T47D (cell line): ENCODE results near the gene TXNL4B.

Source experiments
- DNase-seq, 2 experiments: peaks; one replicate each; pipeline versions ENCODE4 v3.0.0 to v3.0.0-alpha.2; 2011 to 2012; ENCODE audit warnings: low read depth in 1 of 2, low spot score in 1 of 2
- JUND ChIP-seq: IDR thresholded peaks from 2 replicates; pipeline ENCODE4 v1.6.1; 2012; ENCODE audit warnings: low read depth
- in situ Hi-C: cut with HindIII; loops from 2 replicates; pipeline ENCODE4 v1.10.0; 2016; ENCODE audit warnings: low sequenced_read_pairs, low pct_unique_long_range_greater_than_20kb

TXNL4B gene

DNA sequence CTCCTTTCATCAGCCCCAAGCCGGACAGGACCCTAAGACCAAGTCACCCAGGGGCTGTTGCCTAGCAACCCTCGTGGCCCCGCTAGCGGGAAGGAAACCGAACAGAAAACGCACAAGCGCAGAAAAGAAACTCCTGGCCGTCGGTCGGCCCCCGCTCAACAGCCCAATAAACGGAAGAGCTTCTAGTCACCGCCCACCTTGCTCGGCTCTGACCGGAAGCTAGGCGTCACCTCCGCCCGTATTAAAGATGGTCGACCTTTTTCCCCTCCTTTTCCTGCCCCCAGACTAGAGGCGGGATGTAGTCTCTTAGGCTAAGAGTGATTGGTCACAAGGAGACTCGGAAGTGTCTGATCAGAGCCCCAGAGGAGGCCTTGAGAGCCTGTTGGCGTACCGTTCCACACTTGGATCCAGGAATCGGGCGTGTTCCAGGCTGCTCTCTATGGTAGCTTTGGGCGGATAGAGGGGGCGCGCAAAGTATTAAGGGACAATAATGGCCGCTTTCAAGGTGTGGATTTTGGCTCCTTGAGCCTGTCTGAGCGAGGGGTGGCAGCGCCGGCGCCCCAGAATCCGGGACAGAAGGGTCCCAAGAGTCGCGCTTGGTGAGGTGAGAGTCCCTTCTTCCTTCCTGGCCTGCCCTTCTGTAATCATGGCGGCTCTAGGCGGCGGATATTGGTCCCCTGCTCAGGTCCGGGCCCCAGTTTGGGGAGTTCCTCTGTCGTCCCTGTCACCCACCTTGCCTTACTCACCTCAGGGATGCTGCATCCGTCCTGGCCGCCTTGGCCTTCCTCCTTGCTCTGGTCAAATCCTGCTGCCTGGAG is at the start of gene TXNL4B, which contains the start of gene DHX38:
Gene TXNL4B (minus strand): TSS at position 173 of the 818 bp plus-strand sequence. CDS start 2,871 bp downstream, outside the sequence.
Gene DHX38 (plus strand): TSS at position 400 of the 818 bp plus-strand sequence. CDS start 2,311 bp downstream, outside the sequence.
- in situ Hi-C loops = no loop called here
- TF ChIP-seq JUND = no peak
- peak; percentile 96 to 99 for DNase-seq

DNA sequence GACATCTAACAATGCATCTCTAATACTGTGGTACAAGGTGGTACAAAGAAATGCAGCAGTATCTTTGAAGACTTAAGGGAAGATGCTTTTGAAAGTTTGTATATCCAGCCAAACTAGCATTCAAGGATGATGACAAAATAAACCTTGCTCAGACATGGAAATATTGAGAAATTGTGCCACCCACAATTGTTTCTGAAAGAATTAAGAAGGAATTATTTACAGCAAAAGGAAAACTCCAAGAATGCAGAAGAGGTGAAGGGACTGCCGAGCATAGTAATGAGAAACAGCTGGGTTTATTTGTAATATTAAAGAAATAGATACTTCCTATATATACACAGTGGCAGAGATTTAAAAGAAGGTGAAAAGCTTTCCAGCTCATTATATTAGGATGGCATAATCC is 49.1 kb upstream of the TXNL4B start:
- in situ Hi-C loops = no loop called here
- TF ChIP-seq JUND = no peak

DNA sequence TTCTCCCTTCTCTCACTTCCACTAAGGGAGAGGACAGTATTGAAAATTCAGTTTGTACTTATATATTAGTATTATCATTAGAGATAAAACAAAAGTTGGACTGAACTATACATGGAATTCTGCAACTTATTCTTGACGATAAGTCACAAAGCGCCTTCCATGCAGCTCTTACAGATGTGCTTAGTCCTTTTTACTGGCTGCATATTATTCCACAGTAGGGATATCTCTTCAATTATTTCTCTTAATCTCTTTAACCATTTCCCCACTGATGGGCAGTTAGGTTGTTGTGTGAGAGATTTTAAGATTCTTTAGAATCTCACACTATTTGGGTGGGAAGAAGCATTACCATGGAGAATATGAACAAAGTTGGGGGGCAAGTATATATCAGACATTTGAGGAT is 46.5 kb upstream of the TXNL4B start:
- no peak for TF ChIP-seq JUND
- in situ Hi-C loops = no loop called here
- DNase-seq = no peak

More for the DNA sequence above, 49.1 kb upstream of the TXNL4B start:
- no peak for DNase-seq

DNA sequence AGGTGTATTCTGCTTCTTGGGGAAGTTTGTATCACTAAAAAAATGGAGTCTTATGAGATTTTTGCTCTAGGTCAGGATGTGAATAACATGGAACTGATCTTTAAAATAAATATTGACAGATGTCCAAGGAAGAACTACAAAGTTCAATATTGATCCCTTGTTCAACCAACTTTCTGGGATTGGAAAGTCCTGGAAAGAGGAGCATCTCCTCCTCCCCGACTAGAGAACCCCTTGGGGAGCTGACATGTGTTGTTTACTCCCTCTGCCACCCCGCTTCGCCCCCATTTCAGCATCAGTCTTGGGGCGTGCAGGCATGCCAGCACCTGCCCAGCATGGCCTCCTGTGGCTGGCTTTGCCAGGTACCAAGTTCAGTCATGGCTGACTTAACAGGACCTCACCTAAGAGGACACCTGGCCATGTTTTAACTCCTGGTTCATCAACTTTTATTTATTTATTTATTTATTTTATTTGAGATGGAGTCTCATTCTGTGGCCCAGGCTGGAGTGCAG is 44.7 kb upstream of the TXNL4B start:
- in situ Hi-C loops = no loop called here
- TF ChIP-seq JUND = no peak

DNA sequence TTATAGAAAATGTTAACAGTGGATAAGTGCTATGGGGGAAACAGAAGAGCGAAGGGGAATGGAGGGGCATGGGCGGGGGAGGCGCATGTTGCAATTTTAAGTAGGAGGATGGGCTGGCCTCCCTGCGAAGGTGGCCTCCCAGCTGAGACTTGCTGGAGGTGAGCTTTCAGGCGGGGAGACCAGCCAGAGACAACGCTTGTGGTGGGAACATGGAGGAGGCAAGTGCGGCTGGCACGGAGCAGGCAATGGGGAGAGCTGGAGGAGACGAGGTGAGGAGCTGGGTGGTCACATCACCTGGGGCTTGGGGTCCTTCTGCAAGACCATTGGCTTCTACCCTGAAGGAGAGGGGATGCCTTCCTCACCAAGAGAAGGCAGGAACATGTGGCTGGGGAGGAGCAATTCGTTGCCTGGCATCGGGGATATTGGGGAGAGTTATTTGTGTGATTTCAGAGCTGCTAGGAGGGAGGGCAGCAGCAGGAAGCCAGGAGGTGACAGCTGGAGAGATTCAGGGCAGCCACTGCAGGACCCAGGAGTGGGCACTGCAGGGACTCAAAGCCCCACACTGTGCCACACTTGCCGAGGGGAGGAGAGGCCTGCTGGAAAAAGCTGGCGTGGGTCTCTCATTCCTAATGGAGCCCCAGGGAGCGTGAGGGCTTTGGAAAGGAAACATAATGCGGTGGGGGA is 44.1 kb upstream of the TXNL4B start:
- no peak for TF ChIP-seq JUND
- no peak for DNase-seq
- in situ Hi-C loops = no loop called here

More for the DNA sequence above, 44.7 kb upstream of the TXNL4B start:
- no peak for DNase-seq

DNA sequence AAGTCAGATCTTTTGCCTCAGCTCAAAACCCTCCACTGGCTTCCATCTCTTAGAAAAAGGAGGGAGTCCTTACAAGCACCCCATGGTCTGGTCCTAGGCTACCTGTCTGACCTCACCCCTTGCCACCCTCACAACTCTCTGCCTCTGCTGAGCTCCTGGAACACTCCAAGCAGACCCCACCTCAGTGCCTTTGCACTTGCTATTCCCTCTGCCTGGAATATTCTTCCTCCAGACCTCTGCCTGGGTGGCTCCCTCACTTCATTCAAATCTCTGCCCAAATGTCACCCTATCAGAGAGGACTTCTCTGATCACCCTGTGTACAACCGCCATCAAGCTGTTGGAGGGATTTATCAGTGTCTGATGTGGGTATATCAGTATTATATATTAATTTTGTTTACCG is 41.1 kb upstream of the TXNL4B start:
- in situ Hi-C loops = no loop called here
- no peak for DNase-seq
- TF ChIP-seq JUND = no peak

DNA sequence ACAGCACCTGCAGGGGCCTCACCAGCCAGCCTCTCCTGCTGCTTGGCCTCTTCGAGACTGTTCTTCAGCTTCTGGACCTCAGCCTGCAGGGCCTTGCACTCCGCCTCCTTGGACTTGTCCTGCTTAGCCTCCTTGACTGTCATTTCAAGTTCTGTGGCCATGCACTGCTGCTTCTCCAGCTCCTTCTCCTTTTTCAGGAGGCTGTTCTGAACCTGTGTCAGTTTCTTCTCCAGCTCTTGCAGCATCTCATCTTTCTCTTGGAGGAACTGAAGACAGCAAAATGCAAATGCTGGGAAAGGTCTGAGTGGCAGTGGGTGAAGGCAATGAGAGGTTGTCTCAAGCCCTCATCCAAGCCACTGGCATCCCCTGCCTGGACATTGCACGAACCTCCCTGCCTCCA is 39.3 kb upstream of the TXNL4B start:
- DNase-seq = no peak
- in situ Hi-C loops = no loop called here
- no peak for TF ChIP-seq JUND

DNA sequence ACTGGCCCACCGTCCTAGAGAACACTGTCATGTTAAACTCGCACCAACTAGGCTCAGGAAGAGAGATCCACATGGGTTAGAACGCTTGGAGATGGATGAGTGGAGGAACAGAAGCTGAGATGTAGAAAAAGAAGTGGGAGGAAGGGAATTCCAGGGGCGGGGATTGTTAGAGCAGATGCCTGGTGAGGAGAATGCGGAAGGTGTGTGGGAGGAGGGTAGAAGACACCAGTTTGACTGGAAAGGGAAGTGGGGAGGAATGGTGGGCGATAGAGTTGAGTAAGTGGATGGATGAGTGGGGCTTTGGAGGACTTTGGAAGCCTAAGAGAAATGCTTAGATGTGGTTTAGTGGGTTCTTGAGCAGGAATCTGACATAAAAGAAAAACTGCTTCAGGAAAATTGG is 37.6 kb upstream of the TXNL4B start:
- no peak for TF ChIP-seq JUND
- DNase-seq = peak in 1 of 2 experiments; percentile 48
- in situ Hi-C loops = no loop called here

DNA sequence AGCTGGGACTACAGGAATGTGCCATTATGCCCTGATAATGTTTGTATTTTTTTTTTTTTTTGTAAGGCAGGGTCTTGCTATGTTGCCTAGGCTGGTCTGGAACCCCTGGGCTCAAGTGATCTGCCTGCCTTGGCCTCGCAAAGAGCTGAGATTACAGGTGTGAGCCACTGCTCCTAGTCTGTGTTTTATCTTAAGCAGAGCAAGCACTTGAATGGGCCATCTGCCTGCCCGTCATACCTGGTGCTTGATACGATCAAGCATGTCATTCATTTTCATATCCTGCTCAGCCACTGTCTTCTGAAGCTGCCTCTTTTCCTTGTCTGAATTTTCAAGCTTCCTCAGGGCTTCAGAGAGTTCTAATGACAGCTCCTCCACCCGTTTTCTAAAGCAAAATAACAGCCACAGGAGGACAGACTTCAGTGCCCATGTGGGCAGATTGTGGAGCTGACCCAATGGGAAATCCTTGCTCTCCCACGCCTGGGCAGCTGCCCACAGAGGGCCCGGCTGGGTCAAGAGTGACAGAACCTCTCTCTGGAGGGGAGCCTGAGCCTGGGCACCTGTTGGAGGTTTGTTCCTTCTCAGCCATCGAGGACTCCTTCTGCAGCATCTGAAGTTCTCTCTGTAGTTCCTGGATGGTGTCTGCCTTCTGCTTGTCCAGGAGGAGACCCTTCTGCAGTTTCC is 36.7 kb upstream of the TXNL4B start:
- peak in 1 of 2 experiments; percentile 79 for DNase-seq
- in situ Hi-C loops = no loop called here
- no peak for TF ChIP-seq JUND

DNA sequence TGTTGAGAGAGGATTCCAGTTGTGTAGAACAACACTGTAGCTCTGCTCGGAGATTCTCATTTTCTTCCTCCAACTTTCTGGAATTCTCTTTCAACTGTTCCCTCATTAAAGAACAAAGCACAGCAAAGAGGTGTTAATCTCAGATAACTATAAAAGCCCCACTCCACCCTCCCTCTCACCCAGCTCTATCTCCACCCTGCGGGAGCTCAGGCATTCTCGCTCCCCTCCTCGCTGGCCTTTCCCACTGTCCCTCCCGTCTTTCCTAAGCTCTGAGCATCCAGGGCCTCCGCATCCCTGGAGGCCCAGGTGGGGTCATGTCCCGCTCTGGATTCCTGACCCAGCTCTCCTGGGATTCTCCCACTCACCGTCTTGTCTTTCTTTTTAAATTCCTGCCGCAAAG is 35.3 kb upstream of the TXNL4B start:
- in situ Hi-C loops = no loop called here
- no peak for TF ChIP-seq JUND
- no peak for DNase-seq

DNA sequence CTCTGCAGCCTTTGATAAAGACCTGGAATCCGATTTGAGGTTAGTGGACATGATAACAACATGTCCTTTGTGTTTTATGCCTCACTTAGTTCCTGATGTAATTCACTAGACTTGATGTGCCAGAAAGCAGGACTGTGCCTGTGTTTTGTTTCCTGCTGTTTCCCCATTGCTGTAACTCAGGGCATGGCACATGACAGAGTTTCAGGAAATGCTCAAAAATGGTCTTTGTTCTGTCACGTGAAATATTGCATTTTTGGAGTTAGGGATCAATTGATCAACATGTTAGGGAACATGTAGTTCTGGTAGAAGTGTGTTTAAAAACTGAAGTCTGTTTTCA is 33.0 kb upstream of the TXNL4B start:
- DNase-seq = no peak
- in situ Hi-C loops = no loop called here
- TF ChIP-seq JUND = no peak

DNA sequence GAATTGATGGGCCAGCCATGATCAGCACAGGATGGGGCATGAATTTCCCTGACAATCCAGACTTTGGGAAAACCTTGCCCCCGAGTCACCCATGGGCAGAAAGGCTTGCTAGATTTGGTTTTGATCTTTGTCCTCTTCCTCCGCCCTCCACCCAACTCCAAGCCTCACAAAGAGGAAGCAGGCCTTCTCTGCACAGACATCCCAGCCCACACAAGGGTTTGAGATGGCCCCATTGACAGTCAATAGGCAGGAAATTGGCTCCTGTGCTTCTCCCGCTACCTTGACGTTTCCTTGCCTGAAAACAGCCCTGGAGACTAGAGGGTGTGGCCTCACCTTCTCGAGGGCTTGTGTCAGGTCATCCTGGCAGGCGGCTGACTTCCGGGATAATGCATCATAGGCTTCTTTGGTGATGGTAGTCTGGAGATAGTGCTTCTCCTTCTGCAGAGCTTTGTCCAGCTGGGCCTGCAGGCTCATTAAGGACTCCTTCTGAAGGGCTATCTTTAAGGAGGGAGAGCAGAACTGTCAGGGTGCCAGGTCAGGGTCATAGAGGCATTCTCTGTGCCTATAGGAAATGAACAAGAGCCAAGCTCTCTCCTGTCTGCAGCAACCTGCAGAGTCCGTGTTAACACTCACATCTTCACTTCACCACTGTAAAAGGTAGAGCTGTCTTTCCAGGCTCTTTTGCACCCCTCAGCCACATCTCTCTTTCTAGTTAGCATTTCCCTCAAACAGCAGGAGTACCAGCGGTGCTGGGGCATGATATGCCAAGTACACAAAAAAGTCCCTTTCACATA is 32.4 kb upstream of the TXNL4B start:
- in situ Hi-C loops = no loop called here
- no peak for DNase-seq

More for the DNA sequence above, 32.4 kb upstream of the TXNL4B start:
- no peak for TF ChIP-seq JUND
